CD4-positive, alpha-beta T cell treated with Interleukin-6 at 100 ng/mL for 8 hours (primary cell): ENCODE measurements around the gene BCL11B.

Experiments
- DNase-seq: peaks from one replicate; pipeline ENCODE4 v3.0.0-alpha.2; 2020; ENCODE audit warnings: mixed read lengths, low spot score

The BCL11B gene

GRCh38 chr14:99254328-99255009 is 17.5 kb downstream of the BCL11B start:
- no peak for DNase-seq

GRCh38 chr14:99253890-99254289 is 18.1 kb downstream of the BCL11B start:
- no peak for DNase-seq

- DNase-seq: peak; percentile 56
Observed at GRCh38 chr14:99252940-99253868, 18.8 kb downstream of the BCL11B start.

GRCh38 chr14:99252443-99252939 is 19.5 kb downstream of the BCL11B start:
- DNase-seq: no peak

GRCh38 chr14:99251721-99252120 is 20.3 kb downstream of the BCL11B start:
- no peak for DNase-seq

- no peak for DNase-seq
Observed at GRCh38 chr14:99250636-99251208, 21.3 kb downstream of the BCL11B start.

- DNase-seq: no peak
Observed at GRCh38 chr14:99249389-99249788, 22.6 kb downstream of the BCL11B start.

- no peak for DNase-seq
Observed at GRCh38 chr14:99248761-99249171, 23.2 kb downstream of the BCL11B start.

- DNase-seq: no peak
Observed at GRCh38 chr14:99247772-99248171, 24.2 kb downstream of the BCL11B start.

GRCh38 chr14:99247101-99247729 is 24.8 kb downstream of the BCL11B start:
- DNase-seq: no peak

GRCh38 chr14:99246536-99247097 is 25.4 kb downstream of the BCL11B start:
- DNase-seq: peak; percentile 68

- DNase-seq: no peak
Observed at GRCh38 chr14:99245564-99246511, 26.2 kb downstream of the BCL11B start.

GRCh38 chr14:99244941-99245563 is 26.9 kb downstream of the BCL11B start:
- DNase-seq: no peak

- no peak for DNase-seq
Observed at GRCh38 chr14:99244367-99244901, 27.6 kb downstream of the BCL11B start.

GRCh38 chr14:99242816-99243721 is 28.9 kb downstream of the BCL11B start:
- DNase-seq: peak; percentile 57

- no peak for DNase-seq
Observed at GRCh38 chr14:99242238-99242637, 29.8 kb downstream of the BCL11B start.

- peak; percentile 58 for DNase-seq
Observed at GRCh38 chr14:99241325-99242010, 30.5 kb downstream of the BCL11B start.

GRCh38 chr14:99240627-99241324 is 31.2 kb downstream of the BCL11B start:
- no peak for DNase-seq
